Hippocampal formation (tissue), 2 donors: Measurements from ENCODE around the gene BAIAP3.

Source experiments
- DNase-seq, 2 donors: peaks; one replicate each; lab custom pipeline; 2025; lab: John Stamatoyannopoulos, UW

BAIAP3 gene

GRCh38 chr16:1300664-1301476, 32.6 kb upstream of the BAIAP3 start:
- peak in 1 of 2 donors; percentile 31 for DNase-seq

- no peak for DNase-seq
Measured at GRCh38 chr16:1301562-1301961, 31.9 kb upstream of the BAIAP3 start.

GRCh38 chr16:1305823-1306222, 27.6 kb upstream of the BAIAP3 start:
- no peak for DNase-seq

DNA sequence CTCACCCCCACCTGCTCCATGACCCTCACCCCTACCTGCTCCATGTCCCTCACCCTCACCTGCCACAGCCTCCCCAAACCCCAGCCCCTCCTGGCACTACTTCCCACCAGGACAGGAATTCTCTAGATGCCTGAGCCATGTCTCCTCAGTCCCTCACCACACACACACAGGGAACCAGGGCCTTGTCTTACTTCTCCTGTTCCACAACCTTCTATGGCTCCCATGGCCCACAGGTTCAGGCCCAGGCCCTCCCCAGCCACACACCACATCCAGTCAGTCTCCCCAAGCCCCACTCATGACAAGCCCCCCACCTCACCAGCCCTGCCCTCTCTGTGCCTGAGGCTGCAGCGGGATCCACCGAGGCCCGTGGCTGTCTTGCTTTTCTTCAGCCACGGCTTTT, 27.1 kb upstream of the BAIAP3 start:
- no peak for DNase-seq

DNA sequence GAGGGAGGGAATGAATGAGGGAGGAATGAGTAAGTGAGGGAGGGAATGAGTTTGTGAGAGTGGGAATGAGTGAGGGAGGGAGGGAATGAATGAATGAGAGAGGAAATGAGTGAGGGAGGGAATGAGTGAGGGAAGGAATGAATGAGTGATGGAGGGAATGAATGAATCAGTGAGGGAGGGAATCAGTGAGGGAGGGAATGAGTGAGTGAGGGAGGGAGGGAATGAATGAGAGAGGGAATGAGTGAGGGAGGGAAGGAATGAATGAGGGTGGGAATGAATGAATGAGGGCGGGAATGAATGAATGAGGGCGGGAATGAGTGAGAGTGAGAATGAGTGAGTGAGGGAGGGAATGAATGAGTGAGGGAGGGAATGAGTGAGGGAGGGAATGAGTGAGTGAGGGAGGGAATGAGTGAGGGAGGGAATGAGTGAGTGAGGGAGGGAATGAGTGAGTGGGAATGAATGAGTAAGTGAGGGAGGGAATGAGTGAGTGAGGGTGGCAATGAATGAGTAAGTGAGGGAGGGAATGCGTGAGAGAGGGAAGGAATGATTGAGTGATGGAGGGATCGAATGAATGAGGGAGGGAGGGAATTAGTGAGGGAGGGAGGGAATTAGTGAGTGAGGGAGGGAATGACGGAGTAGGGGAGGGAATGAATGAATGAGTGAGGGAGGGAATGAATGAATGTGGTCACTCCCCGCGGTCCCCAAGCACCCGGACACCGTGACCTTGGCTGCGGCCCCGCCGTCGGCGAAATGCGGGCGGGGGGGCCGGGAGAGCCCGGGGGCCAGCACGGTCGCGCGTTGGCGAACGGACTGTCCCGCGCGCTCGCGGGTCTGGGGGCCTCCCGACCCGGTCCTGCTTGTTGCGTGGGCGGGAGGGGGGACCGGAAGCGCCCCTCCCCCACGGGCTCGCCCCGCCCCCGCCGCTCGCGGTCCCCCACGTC, 25.1 kb upstream of the BAIAP3 start:
- no peak for DNase-seq

DNA sequence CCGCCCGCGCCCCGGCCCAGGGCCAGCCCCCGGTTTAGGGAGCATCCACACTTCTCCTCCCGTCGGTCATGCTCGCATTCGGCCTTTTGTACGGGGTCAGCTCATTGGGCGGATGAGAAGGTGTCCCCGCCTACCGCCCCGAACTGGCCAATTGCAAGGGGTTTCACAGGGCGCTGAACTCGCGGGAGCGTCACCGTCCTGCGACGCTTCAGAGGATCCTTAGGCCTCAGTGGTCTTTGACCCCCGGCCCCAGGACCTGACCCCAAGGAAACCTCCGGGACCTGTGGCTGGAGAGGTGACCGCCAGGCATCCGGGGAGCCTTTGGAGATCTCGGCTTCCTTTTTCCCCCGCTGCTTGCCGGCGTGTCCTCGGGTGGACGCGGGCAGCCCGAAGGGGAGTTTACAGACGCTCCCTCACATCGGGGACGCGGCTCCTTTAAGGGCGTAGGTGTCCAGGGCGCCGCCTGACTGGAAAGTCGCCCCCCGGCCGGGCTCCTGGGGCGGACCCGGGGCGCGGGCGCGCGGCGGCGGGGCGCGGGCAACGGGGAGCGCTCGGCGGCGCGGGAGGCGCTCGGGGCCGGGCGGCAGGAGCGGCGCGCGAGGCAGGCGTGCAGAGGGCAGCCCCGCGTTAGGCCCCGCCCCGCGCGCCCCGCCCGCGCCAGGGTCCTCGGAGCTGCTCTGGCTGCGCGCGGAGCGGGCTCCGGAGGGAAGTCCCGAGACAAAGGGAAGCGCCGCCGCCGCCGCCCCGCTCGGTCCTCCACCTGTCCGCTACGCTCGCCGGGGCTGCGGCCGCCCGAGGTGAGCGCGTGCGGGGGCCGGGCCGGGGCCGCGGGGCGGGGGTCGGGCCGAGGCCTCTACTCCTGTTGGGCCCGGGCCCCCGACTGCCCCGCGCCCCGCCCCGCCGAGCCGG, 24.2 kb upstream of the BAIAP3 start, which contains the start of gene UBE2I:
UBE2I (plus strand) TSS at position 660 of the 909 bp plus-strand sequence. CDS start 4,395 bp downstream, outside the sequence.
- DNase-seq: peak; percentile 96 to 98

DNA sequence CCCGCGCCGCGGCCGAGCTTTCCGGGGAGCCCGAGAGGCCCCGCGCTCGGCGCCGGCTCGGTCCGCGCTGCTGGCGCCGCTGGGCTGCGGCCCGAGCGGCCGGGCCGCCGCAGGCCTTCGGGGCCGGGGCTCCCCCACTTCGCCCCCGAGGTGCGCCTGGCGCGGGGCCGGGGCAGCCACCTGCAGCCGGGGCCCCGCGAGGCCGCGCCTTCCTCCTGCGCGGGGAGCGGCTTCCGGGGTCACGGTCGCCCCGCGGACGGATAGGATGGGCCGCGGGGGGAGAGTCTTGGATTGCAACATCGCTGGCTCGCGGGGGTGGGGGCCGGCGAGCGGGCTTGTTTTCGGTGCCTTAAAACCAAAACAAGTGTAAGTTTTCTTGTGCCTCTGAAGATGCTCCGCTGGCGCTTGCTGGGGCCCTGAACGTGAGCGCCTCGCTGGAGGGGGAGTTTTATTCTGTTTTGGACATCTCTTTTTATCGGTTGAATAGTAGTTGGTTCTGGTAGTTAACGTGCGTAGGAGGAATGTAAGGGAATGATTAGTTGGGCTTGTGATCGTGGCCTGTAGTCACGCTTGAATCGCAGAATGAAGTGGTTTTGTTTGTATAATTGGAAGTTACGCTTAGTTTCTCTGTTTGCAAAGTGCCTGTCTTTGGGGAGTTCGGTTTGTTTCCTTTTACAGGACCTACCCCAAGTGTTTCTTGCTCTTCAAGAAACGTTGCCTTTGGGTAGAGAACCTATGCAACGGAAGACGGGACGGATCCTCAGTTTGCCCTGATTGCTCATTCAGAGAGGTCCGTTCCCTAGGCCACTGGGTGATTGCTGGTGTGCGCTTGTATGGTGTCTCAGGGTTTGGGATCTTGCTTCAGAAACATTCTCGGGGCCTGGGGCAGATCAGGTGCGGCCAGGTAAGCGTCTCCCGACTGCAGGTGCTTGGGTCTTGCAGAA, 23.3 kb upstream of the BAIAP3 start:
- no peak for DNase-seq

GRCh38 chr16:1310832-1311200, 22.6 kb upstream of the BAIAP3 start:
- DNase-seq: no peak

- no peak for DNase-seq
Measured at GRCh38 chr16:1311212-1311737, 22.2 kb upstream of the BAIAP3 start.

GRCh38 chr16:1311738-1312466, 21.5 kb upstream of the BAIAP3 start:
- DNase-seq: no peak

- DNase-seq: no peak
Measured at GRCh38 chr16:1312467-1312816, 21.0 kb upstream of the BAIAP3 start.

DNA sequence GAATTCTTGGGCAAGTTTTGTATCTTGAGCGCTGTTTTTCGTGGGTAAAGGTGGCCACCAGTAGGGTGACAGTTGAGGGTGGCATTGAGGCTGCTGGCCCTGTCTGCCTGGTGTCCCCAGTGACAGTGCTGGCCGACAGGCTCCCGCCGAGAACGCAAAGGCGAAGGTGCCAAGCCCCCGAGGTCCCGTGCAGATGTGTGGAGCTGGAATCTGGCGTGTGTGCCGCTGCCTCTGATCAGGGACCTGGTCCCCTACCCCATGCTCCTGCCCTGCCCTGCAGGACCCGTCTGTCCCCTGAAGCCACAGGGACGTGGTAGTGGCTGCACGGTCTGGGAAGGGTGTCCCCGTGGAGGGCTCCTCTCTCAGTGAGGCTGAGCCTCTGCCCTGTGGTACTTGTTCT, 20.5 kb upstream of the BAIAP3 start:
- DNase-seq: no peak

DNA sequence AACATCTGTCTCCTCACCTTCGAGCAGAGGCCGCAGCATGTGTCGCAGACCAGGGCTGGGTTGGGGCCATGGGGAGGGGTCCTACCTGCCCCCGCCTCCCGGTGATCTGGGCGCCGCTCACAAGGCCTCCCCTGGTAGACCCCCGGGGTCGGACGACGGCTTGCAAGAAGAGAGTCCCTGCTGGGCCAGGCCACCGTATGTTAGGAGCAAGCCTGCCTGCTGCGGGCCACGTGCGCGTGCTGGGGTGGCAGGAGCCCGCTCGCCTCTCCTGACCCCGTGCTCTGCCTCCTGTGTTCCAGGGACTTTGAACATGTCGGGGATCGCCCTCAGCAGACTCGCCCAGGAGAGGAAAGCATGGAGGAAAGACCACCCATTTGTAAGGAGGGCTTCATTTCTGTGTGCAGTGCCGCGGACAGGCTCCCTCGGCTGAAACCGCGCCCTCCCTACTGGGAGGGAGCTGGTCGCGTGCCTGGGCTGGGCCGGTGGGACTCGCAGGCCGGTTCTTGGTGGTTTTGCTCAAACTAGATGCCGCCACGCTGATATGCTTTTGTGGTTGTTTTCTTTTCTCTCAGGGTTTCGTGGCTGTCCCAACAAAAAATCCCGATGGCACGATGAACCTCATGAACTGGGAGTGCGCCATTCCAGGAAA, 19.6 kb upstream of the BAIAP3 start:
- no peak for DNase-seq

DNA sequence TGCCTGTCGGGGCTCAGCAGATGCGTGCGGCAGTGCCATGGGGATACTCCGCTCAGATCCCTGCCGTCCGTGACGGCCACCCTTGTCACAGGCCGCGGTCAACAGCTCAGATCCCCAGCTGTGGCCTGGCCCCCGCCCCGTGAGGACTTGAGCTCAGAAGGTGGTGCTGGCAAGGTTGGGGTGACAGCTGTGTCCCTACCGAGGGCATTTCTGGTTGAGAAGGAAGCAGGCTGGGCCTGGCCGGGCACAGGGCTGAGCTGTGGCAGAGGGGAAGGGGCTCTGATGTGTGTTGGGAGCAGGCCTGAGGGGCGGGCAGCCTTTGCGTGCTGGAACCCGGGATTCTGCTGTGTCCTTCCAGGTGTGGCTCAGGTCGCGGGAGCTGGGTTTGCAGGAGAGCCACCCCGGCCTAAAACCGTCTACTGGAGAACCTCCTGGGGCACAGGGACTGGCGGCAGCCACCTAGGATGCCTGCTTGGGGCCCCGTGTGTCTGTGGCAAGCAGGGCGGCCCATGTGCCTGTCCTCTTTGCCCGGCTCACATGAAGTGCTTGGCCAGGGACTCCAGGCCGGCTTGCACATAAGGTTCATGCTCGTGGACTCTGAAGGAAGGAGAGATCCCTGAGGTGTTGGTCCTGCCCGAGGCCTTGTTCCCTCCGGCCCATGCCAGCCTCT, 18.9 kb upstream of the BAIAP3 start:
- no peak for DNase-seq

GRCh38 chr16:1315081-1316032, 18.1 kb upstream of the BAIAP3 start:
- no peak for DNase-seq

DNA sequence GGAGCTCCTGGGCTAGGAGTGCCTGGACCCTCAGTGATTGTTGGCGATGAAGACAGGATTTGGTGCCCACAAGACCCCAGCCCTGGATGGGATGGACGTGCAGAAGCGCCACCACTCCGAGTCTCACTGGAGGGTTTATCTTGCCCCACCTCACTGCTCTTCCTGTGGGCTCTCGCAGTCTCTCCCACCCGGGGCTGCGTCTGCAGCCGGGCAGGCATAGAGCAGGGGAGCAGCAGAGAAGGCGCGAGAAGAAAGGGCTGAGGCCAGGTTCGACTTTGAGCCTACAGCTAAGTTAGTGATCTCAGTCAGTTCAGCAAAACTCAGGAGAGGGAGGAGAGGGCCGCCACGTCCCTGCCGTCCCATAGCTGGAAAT, 17.4 kb upstream of the BAIAP3 start:
- no peak for DNase-seq

DNA sequence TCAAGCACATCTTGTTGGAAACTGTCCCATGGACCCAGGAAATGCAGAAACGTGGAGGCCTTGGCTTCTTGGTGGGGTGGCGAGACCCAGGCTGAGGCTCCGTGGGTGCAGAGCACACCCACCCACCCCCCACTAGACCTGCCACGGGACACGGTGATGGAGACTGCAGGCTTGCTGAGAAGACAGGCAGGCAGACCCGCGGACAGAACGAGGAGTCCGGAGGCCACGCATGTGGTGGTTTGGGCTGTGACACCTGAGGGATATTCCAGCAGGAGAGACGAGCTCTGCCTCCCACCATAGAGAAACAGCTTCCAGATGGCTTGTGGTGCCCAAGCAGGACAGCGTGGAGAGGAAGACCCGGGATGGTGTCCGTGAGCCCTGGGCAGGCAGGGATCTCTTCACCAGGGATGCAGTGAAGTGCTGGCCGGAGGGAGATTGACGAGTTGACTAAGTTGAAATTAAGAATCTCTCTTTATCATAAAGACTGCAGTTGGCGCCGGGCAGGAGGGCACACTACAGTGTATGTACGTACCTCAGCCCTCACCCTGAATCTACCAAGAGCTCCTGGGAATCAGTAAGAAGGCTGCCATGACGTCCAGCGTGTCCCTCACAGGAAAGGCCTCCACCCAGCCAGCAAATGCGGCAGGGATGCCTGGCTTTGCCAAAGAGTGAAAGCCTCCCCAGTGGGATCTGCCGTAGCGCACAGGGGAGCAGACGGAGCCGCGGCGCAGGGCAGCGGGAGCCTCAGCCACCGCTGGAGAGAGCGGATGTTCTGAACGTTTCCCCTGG, 15.8 kb upstream of the BAIAP3 start:
- no peak for DNase-seq
